Measurements from ENCODE around the gene TNFRSF12A. TPM values are rescaled to one million over a fixed set of nuclear protein-coding genes. Genes with fewer than 3 reads are reported as not detected.

The TNFRSF12A gene
- total and polyA plus RNA-seq, 2 of the 13 experiments (the other 11 are each of a cell fraction or from before 2014, with no cell fraction given) = 61.9 to 66.0 TPM

GRCh38 chr16:3023669-3024478, 3.7 kb downstream of the TNFRSF12A start, which contains the start of the genes HCFC1R1 and THOC6 (continued):
- TF ChIP-seq HMGXB4 (CRISPR knock-in tag; IDR thresholded peaks at IDR 0.05; ENCODE audit: borderline replicate concordance in 1 of 2, low read depth in 1 of 2) = peak; percentile 49 to 75; a peak in 3 of 4 replicates
- TF ChIP-seq RXRB (CRISPR knock-in tag; IDR thresholded peaks at IDR 0.05; ENCODE audit: borderline replicate concordance) = peak; percentile 75; the same call in 1 of the 2 replicates
- TF ChIP-seq ZNF12 (CRISPR knock-in tag; IDR thresholded peaks at IDR 0.05) = 0 out of 2 replicates have a peak, but pooled peaks have one; percentile 24
- no peak for TF ChIP-seq HMG20B (CRISPR knock-in tag; conservative IDR thresholded peaks at IDR 0.05)
- peak; percentile 80 for TF ChIP-seq MEIS1 (CRISPR knock-in tag; IDR thresholded peaks at IDR 0.05; ENCODE audit: borderline replicate concordance)
- TF ChIP-seq ZNF101 (CRISPR knock-in tag; IDR thresholded peaks at IDR 0.05; ENCODE audit: borderline replicate concordance, low read depth) = no peak
- TF ChIP-seq ZNF546 (CRISPR knock-in tag; conservative IDR thresholded peaks at IDR 0.05) = no peak; the same call in 1 of the 2 replicates
- peak; percentile 44; the same call in 1 of the 2 replicates for TF ChIP-seq ZC3H4 (CRISPR knock-in tag; IDR thresholded peaks at IDR 0.05; ENCODE audit: borderline replicate concordance)
- 0 out of 2 replicates have a peak, but pooled peaks have one; percentile 20 for TF ChIP-seq ZNF556 (CRISPR knock-in tag; IDR thresholded peaks at IDR 0.05; ENCODE audit: borderline replicate concordance)
- TF ChIP-seq NFIC (IDR thresholded peaks at IDR 0.05; ENCODE audit: low read length) = no peak
- no peak for TF ChIP-seq NR3C1 (CRISPR knock-in tag; IDR thresholded peaks at IDR 0.05)
- peak; percentile 94 for TF ChIP-seq HOXA3 (CRISPR knock-in tag; IDR thresholded peaks at IDR 0.05)
- peak; percentile 93; the same call in 1 of the 2 replicates for TF ChIP-seq SNAPC5 (CRISPR knock-in tag; IDR thresholded peaks at IDR 0.05; ENCODE audit: borderline replicate concordance)
- TF ChIP-seq ZNF282 (IDR thresholded peaks at IDR 0.05; ENCODE audit: partially characterized antibody) = no peak
- TF ChIP-seq MAFK (conservative IDR thresholded peaks at IDR 0.05 in 1 of 2, IDR thresholded peaks at IDR 0.05 in 1 of 2; ENCODE audit: low read length in 2 of 2) = no peak
- peak; percentile 98 for TF ChIP-seq ZNF574 (CRISPR knock-in tag; IDR thresholded peaks at IDR 0.05)
- TF ChIP-seq NR0B2 (CRISPR knock-in tag; IDR thresholded peaks at IDR 0.05) = 0 out of 2 replicates have a peak, but pooled peaks have one; percentile 20
- no peak for TF ChIP-seq ZNF34 (CRISPR knock-in tag; IDR thresholded peaks at IDR 0.05; ENCODE audit: borderline replicate concordance)
- peak; percentile 69; the same call in 1 of the 2 replicates for TF ChIP-seq HNRNPUL1 (IDR thresholded peaks at IDR 0.05; ENCODE audit: low read depth, low read length)
- TF ChIP-seq MLXIP (CRISPR knock-in tag; IDR thresholded peaks at IDR 0.05; ENCODE audit: borderline replicate concordance) = no peak

Data from HepG2 (cell line).